ENCODE measurements around the gene CALML5.
"Not testable (repeated sequence)": the region's sequence is repeated elsewhere in the genome, so short reads cannot be mapped to it uniquely, and the experiment has no call there.

CALML5 gene

DNA sequence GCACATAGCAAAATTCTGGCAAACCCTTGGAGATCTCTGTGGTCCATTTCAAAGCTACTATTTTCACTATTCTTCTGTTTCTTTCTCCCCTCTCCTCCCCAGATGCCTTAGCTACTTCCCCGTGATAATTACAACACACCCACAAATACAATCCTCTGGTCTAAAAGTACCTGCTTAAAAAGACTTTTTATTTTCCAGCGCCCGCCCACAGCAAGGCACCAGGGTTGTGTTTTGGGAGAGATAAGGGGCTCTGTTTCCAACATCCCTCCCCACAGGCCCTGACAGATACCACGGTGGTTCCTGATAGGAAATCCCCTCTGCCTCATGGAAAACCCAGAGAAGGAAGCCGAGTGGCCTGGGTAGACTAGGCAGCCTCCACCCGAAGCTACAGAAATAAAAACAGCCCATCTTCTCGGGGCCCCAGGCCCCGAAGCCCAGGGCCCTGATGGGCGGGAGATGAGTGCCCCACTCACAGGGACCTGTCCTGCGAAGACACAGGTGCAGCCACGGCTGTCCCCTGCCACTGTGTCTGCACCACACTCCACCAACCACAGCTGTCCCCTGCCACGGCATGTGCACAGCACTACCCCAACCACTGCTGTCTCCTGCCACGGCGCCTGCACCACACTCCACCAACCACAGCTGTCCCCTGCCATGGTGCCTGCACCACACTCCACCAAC, 19.7 kb downstream of the CALML5 start:
- no peak for DNase-seq

DNA sequence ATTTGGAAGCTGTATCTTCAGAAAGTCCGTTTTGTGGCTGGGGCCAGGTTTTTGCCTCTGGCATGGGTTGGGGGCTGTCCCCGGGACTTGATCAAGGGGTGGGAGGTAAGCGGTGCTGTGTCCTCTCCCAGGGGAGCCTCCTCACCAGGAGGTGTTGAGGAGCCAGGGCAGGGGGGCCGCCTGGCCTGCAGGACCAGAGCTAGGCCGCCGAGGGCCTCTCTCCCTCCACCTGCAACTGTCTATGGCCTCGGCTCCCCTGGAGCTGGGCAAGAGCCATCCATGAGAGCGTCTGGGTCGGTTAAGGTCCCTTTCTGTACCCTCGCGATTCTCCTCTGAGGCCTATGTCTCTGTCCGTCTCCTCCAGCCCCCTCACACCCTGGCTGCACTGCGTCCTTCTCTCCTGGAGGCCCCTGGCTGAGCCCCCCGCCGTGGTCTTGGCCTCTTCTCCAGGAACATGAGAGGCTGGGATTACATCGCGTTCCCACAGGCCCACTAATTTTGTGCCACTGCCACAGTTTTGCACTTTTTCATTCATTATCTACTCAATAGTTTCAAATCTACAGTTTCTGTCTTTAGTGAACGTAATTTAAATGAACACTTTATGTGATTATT, 20.6 kb downstream of the CALML5 start:
- no peak for DNase-seq

DNA sequence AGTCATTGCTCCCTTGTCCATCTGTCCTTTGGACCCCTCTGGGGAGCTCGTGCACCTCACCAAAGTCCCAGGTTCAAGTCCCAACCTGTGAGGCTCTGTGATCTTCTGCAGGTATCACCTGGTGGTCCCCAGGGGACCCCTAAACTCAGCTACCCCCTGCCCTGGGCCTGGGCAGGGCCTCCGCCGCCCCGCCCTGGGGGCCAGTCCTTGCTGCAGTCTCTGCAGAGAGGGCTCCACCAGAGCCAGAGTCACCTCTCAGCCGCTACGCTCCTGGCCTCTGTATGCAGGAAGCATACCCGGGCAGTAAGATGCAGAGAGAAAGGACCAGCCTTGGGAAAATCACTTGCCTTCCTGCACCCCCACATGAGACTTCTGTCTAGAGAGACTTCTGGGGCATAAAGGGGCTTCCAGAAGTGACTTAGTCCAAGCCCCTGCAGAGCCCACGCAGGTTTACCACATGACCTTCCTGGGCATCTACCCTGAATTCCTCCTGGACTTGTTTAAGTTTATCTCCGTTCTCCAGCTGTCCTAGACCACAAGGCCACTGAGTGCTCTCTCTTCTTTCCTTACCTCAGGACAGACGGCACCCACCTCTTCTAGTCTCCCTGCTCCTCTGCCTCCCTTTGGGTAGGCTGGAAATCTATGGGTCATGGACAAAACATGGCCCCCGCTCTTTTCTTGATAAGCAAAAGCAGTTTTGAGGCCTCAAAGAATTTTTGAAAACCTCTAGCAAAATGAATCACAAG, 21.2 kb downstream of the CALML5 start:
- no peak for DNase-seq

DNA sequence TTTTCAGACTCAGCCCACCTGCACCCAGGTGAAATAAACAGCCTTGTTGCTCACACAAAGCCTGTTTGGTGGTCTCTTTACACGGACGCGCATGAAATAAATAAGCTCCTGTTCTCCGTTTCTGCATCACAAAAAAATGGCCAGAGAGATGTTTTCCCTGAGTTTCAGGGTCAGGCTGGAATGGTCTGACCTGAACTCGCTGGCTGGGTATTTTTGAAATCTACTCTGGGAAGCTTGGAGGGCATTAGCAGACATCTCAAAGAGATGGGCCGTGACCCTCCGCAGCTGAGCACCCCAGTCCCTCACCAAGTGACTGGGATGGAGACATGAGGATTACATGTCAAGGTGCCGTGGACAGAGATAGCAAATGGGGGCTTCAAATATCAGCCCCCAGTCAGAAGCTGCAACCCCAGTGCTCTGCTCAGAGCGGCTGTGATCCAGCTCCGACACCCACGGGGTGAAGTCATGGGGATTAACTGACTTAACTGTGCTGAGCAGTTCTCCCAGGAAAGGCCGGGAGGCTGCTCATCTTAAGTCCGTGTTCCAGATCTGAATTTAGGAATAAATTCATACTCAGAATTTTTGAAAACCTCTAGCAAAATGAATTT, 22.3 kb downstream of the CALML5 start:
- no peak for DNase-seq

DNA sequence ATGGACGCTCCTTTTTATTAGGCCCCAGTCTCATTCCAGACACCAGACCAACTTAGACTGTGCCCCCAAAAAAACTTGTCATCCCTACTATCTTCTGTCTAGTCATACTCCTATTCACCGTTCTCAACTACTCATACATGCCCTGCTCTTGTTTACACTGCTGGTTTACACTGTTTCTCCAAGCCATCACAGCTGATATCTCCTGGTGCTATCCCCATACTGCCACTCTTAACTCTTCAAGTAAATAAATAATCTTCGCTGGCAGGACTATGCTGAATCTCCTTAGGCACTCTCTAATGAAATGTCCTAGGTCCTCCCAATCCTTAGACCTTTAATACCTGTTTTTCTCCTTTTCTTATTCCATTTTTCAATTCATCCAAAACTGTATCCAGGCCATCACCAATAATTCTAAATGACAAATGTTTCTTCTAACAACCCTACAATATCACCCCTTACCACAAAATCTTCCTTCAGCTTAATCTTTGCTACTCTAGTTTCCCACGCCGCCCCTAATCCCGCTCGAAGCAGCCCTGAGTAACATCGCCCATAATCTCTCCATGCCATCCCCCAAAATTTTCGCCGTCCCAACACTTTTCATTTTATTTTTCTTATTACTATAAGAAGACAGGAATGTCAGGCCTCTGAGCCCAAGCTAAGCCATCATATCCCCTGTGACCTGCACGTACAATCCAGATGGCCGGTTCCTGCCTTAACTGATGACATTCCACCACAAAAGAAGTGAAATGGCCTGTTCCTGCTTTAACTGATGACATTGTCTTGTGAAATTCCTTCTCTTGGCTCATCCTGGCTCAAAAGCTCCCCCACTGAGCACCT, 23.2 kb downstream of the CALML5 start:
- not testable (repeated sequence) for DNase-seq

DNA sequence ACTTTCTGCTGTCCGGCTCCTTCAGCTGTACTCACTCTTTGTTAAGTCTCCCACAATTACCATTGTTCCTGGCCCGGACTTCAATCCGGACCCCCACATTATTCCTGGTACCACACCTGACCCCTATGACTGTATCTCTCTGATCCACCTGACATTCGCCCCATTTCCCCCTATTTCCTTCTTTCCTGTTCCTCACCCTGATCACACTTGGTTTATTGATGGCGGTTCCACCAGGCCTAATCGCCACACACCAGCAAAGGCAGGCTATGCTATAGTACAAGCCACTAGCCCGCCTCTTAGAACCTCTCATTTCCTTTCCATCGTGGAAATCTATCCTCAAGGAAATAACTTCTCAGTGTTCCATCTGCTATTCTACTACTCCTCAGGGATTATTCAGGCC, 24.3 kb downstream of the CALML5 start:
- not testable (repeated sequence) for DNase-seq

DNA sequence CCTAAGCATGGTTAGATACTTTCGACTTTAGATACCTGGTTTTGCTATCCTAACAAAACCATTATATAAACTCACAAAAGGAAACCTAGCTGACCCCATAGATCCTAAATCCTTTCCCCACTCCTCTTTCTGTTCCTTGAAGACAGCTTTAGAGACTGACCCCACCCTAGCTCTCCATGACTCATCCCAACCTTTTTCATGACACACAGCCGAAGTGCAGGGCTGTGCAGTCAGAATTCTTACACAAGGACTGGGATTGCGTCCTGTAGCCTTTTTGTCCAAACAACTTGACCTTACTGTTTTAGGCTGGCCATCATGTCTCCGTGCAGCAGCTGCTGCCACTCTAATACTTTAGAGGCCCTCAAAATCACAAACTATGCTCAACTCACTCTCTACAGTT, 24.7 kb downstream of the CALML5 start:
- DNase-seq = not testable (repeated sequence)

DNA sequence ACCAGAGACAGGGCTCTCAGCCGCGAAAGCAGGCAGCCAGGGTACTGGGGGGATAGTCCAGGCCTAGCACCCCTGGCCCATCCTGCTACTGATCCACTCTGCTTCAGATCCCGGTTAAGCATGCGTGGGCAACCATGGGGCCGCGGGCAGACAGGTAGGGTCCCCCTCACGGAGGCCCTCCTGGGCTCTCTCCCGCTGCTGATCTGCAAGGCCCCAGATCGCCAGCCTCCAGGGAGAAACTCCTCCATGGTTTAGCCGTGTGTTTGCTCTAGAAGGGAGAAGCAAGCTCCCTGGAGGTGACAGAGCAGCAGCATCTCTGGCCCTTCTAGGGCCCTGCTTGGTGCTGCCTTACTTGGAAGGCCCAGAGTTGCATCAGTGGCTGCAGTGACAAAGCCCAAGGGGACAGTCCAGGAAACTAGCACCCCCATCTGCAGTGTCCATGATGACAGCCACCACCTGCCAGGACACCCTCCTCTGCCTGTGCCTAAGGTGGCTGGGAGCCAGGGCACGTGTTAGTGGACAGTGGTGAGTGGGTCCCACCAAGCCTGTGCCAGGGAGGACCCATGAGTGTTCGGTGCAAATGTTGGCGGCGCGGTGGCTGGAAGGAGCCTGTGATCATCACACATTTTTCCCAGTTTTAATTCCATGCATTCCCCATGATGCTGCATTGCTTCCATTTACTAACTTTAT, 29.2 kb downstream of the CALML5 start:
- DNase-seq = no peak

- DNase-seq = no peak
Observed at GRCh38 chr10:5469353-5470061, 29.9 kb downstream of the CALML5 start.

- no peak for DNase-seq
Observed at GRCh38 chr10:5468262-5469106, 30.9 kb downstream of the CALML5 start.

DNA sequence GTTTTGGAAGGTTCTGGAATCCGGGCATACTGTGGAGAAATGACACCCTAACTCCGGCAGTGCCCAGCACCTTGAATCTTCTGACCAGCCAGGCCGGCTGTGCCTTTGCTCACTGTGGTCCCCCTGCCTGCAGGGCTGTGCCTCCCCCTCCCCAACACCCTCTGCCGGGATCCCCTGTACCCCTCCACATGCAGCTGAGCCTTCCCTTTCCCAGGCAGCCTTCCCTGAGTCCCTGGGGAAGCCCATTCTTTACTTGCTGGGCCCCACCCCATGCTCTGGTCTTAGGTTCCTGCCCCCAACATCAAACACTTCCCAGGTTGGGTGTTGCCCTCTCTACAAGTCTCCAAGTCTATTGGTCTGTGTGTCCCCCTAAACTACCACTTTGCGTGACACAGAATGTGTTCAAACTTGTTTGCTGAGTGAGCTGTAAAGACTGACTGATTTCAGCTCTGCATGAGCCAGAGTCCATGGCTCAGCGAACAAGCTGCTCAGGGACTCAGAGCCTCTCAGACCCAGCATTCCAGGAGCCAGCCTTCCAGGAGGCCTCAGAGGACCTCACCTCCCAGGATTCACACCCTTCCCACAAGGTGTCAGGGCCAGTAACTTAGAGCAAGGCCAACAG, 31.6 kb downstream of the CALML5 start:
- DNase-seq = no peak

DNA sequence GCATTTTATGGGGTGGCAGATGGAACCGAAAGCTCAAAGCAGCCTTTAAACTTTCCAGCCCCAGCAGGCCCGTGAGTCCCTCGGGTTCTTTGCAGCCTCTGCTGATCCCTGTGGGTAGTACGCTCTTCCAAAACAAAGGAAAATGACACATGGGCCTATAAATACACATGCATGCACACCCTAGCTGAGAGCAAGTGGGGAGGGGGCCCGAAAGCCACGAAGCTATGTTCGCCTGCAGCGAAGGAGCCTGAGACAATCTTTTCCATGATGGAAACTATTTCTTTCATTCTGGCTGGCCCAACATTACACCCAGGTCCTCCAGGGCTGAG, 32.2 kb downstream of the CALML5 start:
- no peak for DNase-seq

DNA sequence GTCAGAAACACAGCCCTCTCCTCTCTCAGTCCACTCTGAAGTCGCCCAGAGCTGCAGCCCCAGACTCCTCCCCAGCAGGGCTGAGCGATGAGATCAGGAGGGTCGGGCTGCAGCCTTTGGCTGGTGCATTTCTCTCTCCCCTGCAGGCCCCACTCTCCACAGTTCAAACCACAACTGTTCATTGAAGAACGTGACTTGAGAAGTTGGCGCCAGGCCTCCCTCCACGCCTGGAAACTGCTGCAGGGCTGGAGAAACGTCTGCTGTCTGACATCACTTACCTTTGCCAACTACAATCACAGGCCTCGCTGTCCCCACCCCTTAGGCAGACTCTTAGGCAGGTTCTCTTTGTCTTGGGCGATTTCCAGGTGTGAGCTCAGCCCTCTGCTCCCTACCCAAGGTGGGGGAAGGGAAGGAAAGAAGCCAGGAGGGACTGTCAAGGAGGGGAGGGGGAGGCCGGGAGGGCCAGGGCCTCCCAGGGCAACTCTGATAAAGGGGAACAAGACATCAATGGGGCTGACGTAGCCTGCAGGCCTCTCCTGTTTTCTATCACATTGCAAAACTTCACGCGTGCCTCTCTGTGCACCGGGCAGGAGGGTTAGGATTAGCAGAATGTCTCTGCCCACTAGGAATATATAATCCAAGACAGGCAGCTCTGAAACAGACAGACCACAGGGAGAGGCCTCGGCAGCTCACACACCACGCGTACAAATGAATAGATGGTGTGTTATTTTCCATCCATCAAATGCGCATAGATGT, 32.7 kb downstream of the CALML5 start:
- no peak for DNase-seq

DNA sequence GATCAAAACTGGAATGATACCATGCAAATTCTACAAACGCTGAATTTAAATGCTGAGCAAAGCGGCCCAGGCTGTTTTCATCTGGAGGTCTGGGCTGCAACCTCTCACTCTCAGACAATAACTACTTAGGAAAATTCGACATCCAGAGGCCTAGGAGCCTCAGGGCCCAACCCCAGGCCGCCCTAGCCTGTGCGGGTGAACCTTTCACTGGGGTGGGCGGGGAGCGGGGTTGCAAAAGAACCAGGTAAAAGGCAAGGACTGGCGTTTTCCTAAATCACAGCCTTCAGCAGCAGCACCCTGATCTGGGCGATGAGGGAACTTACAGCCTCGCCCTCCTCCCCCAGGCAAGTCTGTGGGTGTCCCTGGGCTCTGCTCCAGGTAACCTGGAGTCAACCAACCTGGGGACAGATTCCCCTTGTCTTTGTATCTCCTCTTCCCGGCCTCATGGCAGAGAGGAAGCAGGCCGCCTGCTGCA, 33.4 kb downstream of the CALML5 start:
- no peak for DNase-seq

DNA sequence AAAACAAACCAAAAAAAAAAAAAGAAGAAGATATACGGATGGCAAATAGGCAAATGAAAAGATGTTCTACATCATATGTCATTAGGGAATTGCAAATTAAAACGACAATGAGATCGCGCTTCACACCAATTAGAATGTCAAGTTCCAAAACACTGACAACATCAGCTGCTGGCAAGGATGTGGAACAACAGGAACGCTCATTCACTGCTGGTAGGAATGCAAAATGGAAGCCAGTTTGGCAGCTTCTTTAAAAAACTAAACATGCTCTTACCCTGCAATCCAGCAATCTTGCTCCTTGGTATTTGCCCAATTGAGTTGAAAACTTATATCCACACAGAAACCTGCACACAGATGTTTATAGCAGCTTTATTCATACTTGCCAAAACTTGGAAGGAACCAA, 34.8 kb downstream of the CALML5 start:
- DNase-seq = no peak

- no peak for DNase-seq
Observed at GRCh38 chr10:5462841-5463293, 36.5 kb downstream of the CALML5 start.

DNA sequence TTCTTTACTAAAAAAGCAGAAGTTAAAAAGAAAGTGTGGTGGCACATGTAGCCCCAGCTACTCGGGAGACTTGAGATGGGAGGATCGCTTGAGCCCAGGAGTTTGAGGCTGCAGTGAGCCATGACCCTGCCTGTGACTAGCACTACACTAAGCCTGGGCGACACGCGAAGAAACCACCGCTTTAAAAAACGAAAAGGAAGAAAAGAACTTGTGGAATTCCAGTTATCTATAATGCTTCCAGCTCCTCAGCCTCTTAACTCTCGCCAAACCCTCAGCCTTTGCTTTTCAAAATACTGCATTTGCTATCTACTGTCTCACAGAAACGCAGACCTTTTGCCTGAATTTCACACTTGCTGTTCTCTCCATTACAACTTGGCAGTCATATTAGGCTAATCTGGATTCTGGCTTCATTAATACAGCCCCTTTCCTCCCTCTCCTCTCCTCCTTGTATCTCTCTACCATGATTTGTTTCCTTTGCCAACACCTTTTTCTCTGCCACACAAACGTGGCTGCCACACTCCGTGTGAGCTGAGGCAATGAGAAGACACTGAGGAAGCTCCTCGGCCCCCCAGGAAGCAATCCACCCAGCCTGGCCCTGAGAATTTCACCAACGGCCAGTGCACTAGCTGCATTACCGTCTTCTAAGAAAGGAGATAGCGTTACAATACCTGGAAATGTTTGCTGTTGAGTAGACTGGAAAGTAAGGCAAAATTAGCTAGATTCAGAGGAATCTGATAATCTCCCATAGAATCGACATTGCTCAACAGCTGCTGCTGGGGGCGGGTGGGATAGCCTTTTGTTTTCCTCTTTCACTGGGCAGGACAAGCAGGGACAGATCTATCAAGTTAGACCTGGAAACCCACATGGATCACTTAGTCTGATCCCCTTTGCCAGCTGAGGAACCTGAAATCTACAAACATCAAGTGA, 37.2 kb downstream of the CALML5 start:
- no peak for DNase-seq

DNA sequence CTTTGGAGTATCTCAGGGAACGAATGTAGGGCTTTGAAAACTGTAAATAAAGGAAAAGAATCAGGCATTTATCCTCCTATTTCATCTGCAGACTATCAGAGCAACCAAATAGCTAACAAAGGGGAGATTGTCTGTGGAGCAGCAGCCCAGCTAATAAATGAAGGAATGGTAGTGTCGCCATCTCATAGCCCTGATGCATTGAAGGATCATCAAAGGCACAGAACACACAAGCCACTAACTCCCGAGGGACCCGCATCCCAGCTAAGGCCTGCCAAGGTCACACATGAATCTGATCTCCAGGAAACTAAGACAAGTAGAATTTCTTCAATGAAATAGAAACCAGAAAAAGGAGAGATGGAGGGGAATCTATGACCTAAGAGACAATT, 38.2 kb downstream of the CALML5 start:
- no peak for DNase-seq
